ENCODE data around the gene SDHAF2. TPM values are rescaled to one million over a fixed set of nuclear protein-coding genes. Genes with fewer than 3 reads are reported as not detected.

Gene SDHAF2
- total and polyA plus RNA-seq, 2 of the 13 experiments (the other 11 are each of a cell fraction or from before 2014, with no cell fraction given): 44.2 to 70.4 TPM

- TF ChIP-seq ZBTB8A (CRISPR knock-in tag; IDR thresholded peaks at IDR 0.05; ENCODE audit: borderline replicate concordance, low read depth) (peak; percentile 46; the same call in 1 of the 2 replicates), ZNF737 (CRISPR knock-in tag; IDR thresholded peaks at IDR 0.05; ENCODE audit: borderline replicate concordance) (0 out of 2 replicates have a peak, but pooled peaks have one; percentile 23), NBN (conservative IDR thresholded peaks at IDR 0.05) (no peak), ZNF101 (CRISPR knock-in tag; IDR thresholded peaks at IDR 0.05; ENCODE audit: borderline replicate concordance, low read depth) (no peak), ZNF281 (CRISPR knock-in tag; IDR thresholded peaks at IDR 0.05; ENCODE audit: borderline replicate concordance) (peak; percentile 3; the same call in 1 of the 2 replicates), ZNF337 (CRISPR knock-in tag; IDR thresholded peaks at IDR 0.05; ENCODE audit: borderline replicate concordance, low read depth) (no peak), HOXA9 (CRISPR knock-in tag; IDR thresholded peaks at IDR 0.05; ENCODE audit: borderline replicate concordance) (no peak), BCL6 (CRISPR knock-in tag; IDR thresholded peaks at IDR 0.05) (no peak), ZNF775 (CRISPR knock-in tag; IDR thresholded peaks at IDR 0.05; ENCODE audit: borderline replicate concordance) (no peak), ATF1 (CRISPR knock-in tag; IDR thresholded peaks at IDR 0.05) (peak; percentile 44), HOMEZ (CRISPR knock-in tag; IDR thresholded peaks at IDR 0.05; ENCODE audit: low read depth) (no peak), CSRNP2 (CRISPR knock-in tag; conservative IDR thresholded peaks at IDR 0.05; ENCODE audit: low read depth) (no peak; the same call in 1 of the 2 replicates), AKNA (CRISPR knock-in tag; IDR thresholded peaks at IDR 0.05; ENCODE audit: borderline replicate concordance) (no peak), ZNF816 (CRISPR knock-in tag; IDR thresholded peaks at IDR 0.05; ENCODE audit: borderline replicate concordance) (peak; percentile 92)
Observed at GRCh38 chr11:61429691-61430582, at the start of gene SDHAF2, which contains the start of gene CPSF7 (continued).
